Skeletal muscle cell (primary cell): Measurements from ENCODE around the gene SLC22A23.

Source experiments
- DNase-seq: peaks from one replicate; pipeline ENCODE4 v3.0.0-alpha.2; 2010; ENCODE audit warnings: low read depth
- H3K4me3 ChIP-seq: 2 replicates; pipeline ENCODE4 v1.5.1; 2011; ENCODE audit warnings: low read depth, mild to moderate bottlenecking, control low read depth, low read length, moderate library complexity

Gene SLC22A23

DNA sequence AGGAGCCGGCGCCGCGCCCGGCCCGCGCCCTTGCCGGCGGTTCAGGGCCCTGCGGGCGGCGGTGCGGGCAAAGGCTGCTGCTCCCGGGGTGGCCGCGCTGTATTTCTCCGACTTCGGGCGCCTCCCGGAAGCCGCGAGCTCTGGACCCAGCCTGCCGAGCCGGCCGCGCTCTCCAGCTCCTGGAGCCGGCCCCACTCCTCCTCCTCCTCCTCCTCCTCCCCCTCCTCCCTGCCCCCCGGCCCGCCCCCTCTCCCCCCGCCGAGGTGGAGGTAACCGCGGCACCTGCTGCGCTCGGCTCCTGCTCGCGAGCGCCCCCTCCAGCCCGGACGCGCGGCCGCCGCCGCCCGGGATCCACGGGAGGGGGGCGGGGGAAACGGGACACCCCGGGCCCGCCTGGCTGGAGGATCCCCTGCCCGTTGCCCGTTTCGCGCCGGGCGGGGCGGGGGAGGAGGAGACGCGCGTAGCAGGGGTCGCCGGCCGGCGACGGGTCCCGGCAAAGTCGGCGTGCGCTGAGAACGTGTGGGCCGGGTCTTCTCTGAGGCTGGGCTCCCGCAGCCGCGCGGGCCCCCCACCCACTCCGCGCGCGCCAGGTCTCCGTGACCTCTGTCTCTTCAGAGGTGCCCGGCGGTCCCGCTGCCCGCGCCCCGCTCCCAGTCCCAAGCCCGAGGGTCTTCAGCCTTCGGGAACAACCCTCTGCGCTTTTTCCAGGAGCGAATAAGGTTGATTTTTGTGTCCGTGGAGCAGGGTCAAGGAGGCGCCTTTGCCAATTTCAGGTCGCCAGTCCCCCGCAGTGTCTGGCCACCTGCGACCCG is at the start of gene SLC22A23:
Gene SLC22A23 (minus strand): TSS at position 153 of the 812 bp plus-strand sequence. CDS start 491 bp downstream, outside the sequence.
- DNase-seq = no peak
- peak within 1 kb of the TSS; percentile 46 for H3K4me3 ChIP-seq

GRCh38 chr6:3506200-3506599 is 49.4 kb upstream of the SLC22A23 start:
- no peak for DNase-seq

GRCh38 chr6:3504938-3505805 is 48.3 kb upstream of the SLC22A23 start:
- no peak for DNase-seq
- no peak overlapping the region for H3K4me3 ChIP-seq

More at GRCh38 chr6:3506200-3506599, 49.4 kb upstream of the SLC22A23 start:
- no peak overlapping the region for H3K4me3 ChIP-seq

DNA sequence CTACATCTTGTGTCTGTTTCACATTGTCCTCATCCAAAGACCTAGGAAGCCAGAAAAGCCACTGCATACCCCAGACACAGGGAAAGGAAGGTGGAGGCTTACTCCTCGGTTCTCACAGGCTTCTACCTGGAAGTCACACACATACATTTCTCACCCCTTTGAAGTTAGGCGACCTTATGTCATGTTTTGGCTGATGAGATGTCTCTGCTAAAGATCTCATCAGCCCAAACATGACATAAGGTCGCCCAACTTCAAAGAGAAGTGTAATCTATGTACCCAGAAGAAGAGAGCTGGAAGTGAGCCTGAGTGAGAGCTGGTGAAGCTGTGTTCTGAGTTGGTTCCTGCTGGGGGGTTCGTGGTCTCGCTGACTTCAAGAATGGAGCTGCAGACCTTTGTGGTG is 47.5 kb upstream of the SLC22A23 start:
- H3K4me3 ChIP-seq = no peak overlapping the region
- DNase-seq = no peak

GRCh38 chr6:3501826-3502500 is 45.1 kb upstream of the SLC22A23 start:
- no peak for DNase-seq
- H3K4me3 ChIP-seq = no peak overlapping the region

GRCh38 chr6:3500262-3501014 is 43.6 kb upstream of the SLC22A23 start:
- no peak overlapping the region for H3K4me3 ChIP-seq
- DNase-seq = no peak

- DNase-seq = no peak
Measured at GRCh38 chr6:3499603-3500002, 42.8 kb upstream of the SLC22A23 start.

GRCh38 chr6:3496395-3496794 is 39.5 kb upstream of the SLC22A23 start:
- no peak for DNase-seq
- H3K4me3 ChIP-seq = no peak overlapping the region

More at GRCh38 chr6:3499603-3500002, 42.8 kb upstream of the SLC22A23 start:
- H3K4me3 ChIP-seq = no peak overlapping the region

GRCh38 chr6:3494391-3495100 is 37.7 kb upstream of the SLC22A23 start:
- no peak for DNase-seq
- H3K4me3 ChIP-seq = no peak overlapping the region

GRCh38 chr6:3490625-3490980 is 33.8 kb upstream of the SLC22A23 start:
- H3K4me3 ChIP-seq = no peak overlapping the region
- DNase-seq = no peak

GRCh38 chr6:3489961-3490624 is 33.2 kb upstream of the SLC22A23 start:
- H3K4me3 ChIP-seq = no peak overlapping the region
- DNase-seq = no peak

DNA sequence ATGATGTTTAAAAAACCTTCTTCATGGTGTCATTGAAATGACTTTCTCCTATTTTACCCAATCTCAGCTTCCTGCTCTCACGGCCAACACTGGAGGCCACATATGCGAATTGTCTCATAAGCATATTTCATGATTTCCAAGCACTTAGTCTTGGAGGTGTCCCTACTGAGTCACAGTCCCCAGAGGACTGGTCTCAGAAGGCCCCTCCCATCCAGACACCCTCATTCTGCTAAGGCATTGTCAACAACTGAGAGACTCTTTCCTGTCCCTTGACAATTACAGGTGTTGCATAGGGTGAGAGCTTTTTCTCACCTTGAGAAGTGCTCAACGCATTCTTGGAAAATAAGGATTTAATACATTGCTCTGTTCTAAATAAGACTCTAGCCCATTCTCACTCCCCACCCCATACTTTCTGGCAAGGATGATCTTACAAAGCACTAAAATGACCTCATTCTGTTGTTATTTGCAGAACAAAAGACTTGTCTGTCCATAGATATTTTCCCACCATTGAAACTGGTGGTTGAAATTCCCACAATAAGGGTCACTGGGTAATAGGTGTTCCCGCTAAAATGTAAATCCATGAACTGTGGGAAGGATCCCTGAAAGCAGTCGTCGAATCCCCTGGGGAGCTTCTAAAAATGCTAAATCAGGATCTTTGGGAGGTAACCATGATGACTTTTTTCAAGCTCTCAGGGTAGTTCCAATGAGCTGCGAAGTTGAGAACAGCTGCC is 32.3 kb upstream of the SLC22A23 start:
- DNase-seq = peak; percentile 76
- H3K4me3 ChIP-seq = no peak overlapping the region

DNA sequence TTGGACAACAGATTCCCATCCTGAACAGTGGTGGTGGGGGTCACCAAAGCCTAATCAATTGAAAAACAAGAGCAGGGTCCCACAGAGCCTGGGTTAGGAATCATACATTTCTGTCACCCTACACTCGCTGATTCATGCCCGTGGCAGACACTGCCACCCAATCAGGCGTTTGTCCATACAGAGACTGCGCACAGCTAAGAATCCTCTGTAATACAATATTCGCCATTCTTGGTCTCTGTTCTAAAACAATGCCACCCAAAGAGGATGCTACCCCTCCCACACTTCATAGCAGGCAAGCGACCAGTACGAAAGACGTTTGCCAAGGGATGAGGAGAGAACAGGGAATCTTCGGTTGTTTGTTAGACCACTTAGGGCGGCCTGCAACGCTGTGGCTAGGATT is 28.1 kb upstream of the SLC22A23 start:
- no peak overlapping the region for H3K4me3 ChIP-seq
- no peak for DNase-seq

DNA sequence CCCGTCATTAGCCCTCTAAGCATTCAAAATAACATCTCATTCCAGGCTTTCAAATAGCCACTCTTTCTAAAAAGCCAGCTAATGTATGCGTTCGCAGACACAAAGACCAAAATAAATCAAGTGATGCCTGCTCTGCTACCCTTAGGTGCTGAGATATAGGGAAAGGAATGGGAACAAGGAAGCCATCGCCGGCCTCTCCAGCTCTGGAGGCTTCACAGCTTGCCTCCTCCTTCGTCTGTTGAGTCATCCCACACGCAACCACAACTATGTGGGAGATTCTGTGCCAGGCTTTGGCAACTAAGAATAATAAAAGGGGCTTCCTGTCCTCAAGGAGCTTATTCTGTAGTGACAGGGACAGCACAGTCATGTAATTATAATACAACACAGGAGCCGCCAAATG is 27.3 kb upstream of the SLC22A23 start:
- peak; percentile 33 for DNase-seq

GRCh38 chr6:3483675-3484074 is 26.8 kb upstream of the SLC22A23 start:
- DNase-seq = no peak
- no peak overlapping the region for H3K4me3 ChIP-seq

More for the DNA sequence above, 27.3 kb upstream of the SLC22A23 start:
- no peak overlapping the region for H3K4me3 ChIP-seq

GRCh38 chr6:3482869-3483268 is 26.0 kb upstream of the SLC22A23 start:
- H3K4me3 ChIP-seq = no peak overlapping the region

DNA sequence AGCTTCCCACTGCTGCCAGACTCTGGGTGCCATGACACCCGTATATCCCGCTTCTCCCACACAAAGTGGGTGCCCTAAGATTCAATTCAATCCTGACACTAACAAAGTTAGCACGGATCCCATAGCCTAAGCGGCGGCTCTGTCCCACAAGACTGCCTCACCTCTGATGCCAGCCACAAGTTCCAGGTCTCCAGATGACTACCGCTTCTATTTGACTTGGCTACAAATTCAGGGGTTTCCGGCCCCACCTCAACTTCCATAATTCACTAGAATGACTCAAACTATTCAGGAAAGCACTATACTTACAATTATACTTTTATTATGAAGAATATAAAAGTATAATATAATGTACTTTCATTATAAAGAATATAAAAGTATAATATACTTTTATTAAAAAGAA is 24.8 kb upstream of the SLC22A23 start:
- no peak overlapping the region for H3K4me3 ChIP-seq
- no peak for DNase-seq

More at GRCh38 chr6:3482869-3483268, 26.0 kb upstream of the SLC22A23 start:
- no peak for DNase-seq
